Measurements from ENCODE around the gene DCLK1.

DCLK1 gene

GRCh38 chr13:35856084-35856483 is 275.1 kb downstream of the DCLK1 start:
- Mint-ChIP-seq H3K27me3 (peaks cover 28% of the 10 kb centered on the region), H3K36me3 (no peaks in the 10 kb centered on the region), H3K27ac (no peak overlapping the region), H3K9me3 (peaks cover 10% of the 10 kb centered on the region), H3K4me1 (no peaks in the 10 kb centered on the region), H3K4me3 (no peak overlapping the region)

GRCh38 chr13:35855531-35856019 is 275.6 kb downstream of the DCLK1 start:
- no peaks in the 10 kb centered on the region for H3K36me3 Mint-ChIP-seq
- H3K4me1 Mint-ChIP-seq: no peaks in the 10 kb centered on the region
- H3K27me3 Mint-ChIP-seq: peaks cover 28% of the 10 kb centered on the region
- no peak overlapping the region for H3K4me3 Mint-ChIP-seq
- H3K9me3 Mint-ChIP-seq: peaks cover 12% of the 10 kb centered on the region
- no peak overlapping the region for H3K27ac Mint-ChIP-seq

DNA sequence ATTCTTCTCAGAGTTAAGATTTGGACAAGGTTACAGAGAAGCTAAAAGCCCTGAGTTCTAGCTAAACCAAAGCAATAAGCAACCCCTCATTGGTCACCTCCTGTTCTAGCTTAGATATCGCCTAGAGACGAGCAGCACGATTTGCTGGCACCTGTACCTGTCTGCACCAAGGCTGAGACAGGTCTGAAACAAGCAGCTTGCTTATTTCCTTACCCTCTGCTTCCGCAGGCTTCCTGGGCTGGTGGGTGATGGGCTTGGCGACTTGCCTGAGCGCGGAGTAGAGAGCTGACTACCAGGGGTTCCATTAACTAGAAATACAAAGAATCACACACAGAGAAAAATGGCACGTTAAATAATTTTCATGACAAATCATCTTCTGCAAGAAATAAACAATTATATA is 276.9 kb downstream of the DCLK1 start:
- no peaks in the 10 kb centered on the region for H3K4me1 Mint-ChIP-seq
- peaks cover 26% of the 10 kb centered on the region for H3K27me3 Mint-ChIP-seq

DNA sequence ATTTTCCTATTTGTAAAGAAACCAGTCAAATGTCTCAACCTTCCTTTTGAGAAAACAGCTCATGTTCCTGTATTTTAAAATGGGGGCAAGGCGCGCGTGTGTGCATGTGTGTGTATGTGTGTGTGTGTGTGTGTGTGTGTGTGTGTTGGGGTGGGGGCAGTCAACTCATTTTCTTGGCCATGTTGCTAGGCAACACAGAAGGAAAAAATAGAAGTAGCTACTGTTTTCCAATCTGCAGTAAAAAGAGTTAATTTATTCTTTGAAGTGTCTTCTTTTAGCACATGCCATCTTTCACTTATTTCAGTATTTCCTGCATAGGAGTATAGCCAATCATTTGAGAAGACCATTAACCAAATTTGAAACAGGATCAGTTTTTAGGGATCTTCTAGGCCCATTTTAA is 279.3 kb downstream of the DCLK1 start:
- no peak overlapping the region for H3K27ac Mint-ChIP-seq
- H3K4me1 Mint-ChIP-seq: no peaks in the 10 kb centered on the region
- no peaks in the 10 kb centered on the region for H3K36me3 Mint-ChIP-seq
- peaks cover 18% of the 10 kb centered on the region for H3K27me3 Mint-ChIP-seq
- H3K4me3 Mint-ChIP-seq: no peak overlapping the region
- H3K9me3 Mint-ChIP-seq: peaks cover 5% of the 10 kb centered on the region

More for the DNA sequence above, 276.9 kb downstream of the DCLK1 start:
- Mint-ChIP-seq H3K36me3 (no peaks in the 10 kb centered on the region), H3K4me3 (no peak overlapping the region), H3K9me3 (peaks cover 12% of the 10 kb centered on the region), H3K27ac (no peak overlapping the region)

DNA sequence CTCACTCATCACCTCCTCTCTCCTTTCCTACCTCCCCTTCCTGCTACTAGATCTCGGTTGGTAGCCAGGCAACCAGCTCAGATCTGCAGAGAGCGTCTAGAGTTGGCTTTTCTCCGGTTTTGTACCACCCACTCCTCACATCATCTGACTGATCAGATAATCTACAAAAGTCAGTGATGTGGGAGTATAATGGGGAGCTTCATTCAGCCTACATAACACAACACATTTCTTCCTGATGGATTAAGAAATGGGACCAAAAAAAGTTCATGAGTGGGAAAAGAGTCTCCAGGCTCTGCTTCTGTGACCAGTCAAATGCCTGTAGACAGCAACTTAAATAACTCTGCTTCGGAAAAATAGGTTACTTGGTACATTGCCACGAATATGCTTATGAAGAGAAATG is 279.8 kb downstream of the DCLK1 start:
- Mint-ChIP-seq H3K27me3 (peaks cover 16% of the 10 kb centered on the region), H3K4me3 (no peak overlapping the region), H3K36me3 (no peaks in the 10 kb centered on the region), H3K27ac (no peak overlapping the region), H3K9me3 (peaks cover 5% of the 10 kb centered on the region), H3K4me1 (no peaks in the 10 kb centered on the region)

DNA sequence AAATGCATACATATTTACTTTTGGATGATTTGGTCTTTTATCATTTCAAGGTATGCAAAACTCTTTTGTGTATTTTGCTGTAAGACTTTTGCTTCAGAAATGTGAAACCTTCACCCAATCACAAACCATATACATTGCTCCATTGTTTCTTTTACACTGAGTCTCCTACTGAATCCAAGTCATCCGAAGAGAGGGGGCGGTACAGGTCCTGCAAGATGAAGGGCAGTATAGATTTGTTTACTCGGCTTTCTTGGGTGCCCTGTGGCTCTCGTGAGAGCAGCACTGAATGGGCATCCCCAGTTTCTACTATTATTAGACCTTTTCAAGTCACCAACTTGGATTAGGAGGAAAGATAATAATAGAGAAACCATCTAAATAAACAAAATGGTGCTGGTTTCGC is 280.6 kb downstream of the DCLK1 start:
- H3K4me3 Mint-ChIP-seq: no peak overlapping the region
- H3K27ac Mint-ChIP-seq: no peak overlapping the region
- H3K9me3 Mint-ChIP-seq: peaks cover 5% of the 10 kb centered on the region
- H3K4me1 Mint-ChIP-seq: no peaks in the 10 kb centered on the region
- H3K27me3 Mint-ChIP-seq: peaks cover 11% of the 10 kb centered on the region
- no peaks in the 10 kb centered on the region for H3K36me3 Mint-ChIP-seq

GRCh38 chr13:35849256-35849644 is 281.9 kb downstream of the DCLK1 start:
- Mint-ChIP-seq H3K27ac (no peak overlapping the region), H3K9me3 (peaks cover 5% of the 10 kb centered on the region), H3K4me3 (no peak overlapping the region), H3K36me3 (no peaks in the 10 kb centered on the region), H3K4me1 (no peaks in the 10 kb centered on the region), H3K27me3 (peaks cover 3% of the 10 kb centered on the region)

DNA sequence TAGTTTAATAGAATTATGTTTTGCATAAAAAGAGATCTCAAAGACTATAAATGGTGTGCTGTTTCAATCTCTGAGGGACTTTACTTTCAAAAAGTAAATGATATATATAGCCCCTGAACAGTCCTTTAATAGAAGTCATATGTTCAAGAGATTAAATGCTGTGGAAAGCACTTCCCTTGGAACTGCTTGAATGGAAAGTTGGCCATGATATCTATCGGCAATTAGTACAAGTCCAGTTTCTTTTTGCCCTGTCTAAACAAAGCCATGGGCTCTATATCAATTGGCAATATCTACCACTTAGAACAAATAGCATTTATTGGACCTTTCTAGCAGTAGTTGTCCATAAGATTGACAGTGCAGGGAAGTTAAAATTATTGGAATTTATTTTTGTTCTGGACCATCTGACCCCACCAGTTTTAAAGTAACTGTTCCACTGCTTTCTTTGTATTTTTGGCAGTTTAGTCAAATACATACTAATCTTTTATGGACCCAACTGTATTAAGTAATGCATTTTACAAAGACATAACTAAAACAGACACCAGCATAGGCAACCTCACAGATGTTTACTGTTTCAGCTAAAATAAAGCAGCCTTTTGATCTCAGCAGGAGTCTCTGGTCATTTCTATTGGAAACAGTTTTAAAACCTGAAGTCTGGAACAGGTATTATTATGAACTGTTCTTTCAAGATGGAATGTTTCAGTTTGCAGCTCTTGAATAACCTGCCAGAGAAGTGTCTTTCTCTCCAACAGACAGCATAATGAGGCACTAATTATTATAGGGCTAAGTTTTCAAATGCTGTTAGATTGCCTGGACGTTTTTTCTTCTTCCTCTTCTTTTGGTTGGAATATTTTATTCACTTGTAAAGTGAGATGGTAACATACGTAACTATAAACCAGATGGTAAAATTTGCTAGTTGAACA is 282.6 kb downstream of the DCLK1 start:
- Mint-ChIP-seq H3K27me3 (peaks cover 1% of the 10 kb centered on the region), H3K4me3 (no peak overlapping the region), H3K9me3 (peaks cover 5% of the 10 kb centered on the region), H3K4me1 (no peaks in the 10 kb centered on the region), H3K27ac (no peak overlapping the region), H3K36me3 (no peaks in the 10 kb centered on the region)

DNA sequence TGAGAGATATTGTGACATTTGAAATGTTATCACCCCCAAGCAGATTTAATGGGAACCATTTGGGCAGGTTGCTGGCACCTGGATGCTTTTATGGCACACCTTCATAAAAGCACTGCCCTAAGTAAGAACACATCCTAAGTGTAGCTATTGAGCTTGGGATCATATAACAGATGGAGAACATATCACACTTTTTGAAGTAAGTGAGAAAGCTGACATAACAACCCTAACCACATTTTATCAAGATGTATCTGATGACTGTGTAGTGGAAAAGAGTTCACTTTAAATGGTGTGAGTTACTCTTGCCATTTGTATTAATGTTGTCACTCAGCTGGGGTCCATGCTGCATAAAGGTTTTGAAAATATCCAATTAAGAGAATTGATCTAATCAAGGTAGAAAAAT is 287.9 kb downstream of the DCLK1 start:
- Mint-ChIP-seq H3K36me3 (no peaks in the 10 kb centered on the region), H3K4me3 (no peak overlapping the region)

DNA sequence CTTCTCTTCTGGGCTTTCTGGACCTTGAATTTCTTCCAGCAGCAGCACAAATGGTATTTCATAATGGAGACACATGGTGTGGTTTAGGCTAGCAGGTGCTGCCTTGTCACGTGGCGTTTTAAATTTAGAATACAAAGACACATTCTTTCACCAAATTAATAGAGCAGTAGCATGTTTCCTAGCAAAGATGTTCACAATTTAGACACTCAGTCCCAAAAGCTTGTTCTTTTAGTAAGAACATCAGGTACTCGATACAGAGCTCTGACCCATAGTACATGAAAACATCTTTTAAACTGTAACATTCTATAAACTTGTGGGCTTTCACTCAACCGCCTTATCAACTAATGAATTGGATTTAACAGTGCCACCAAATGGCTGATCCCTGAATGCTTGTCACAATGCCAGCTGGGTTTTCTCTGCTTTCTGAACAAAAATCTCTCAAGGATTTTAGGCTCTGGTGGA is 290.1 kb downstream of the DCLK1 start:
- no peak overlapping the region for H3K27ac Mint-ChIP-seq
- no peaks in the 10 kb centered on the region for H3K4me1 Mint-ChIP-seq
- peaks cover 1% of the 10 kb centered on the region for H3K27me3 Mint-ChIP-seq
- no peak overlapping the region for H3K4me3 Mint-ChIP-seq
- H3K36me3 Mint-ChIP-seq: no peaks in the 10 kb centered on the region
- H3K9me3 Mint-ChIP-seq: peaks cover under 1% of the 10 kb centered on the region

More for the DNA sequence above, 287.9 kb downstream of the DCLK1 start:
- H3K9me3 Mint-ChIP-seq: no peaks in the 10 kb centered on the region
- H3K27ac Mint-ChIP-seq: no peak overlapping the region
- no peaks in the 10 kb centered on the region for H3K27me3 Mint-ChIP-seq
- no peaks in the 10 kb centered on the region for H3K4me1 Mint-ChIP-seq

DNA sequence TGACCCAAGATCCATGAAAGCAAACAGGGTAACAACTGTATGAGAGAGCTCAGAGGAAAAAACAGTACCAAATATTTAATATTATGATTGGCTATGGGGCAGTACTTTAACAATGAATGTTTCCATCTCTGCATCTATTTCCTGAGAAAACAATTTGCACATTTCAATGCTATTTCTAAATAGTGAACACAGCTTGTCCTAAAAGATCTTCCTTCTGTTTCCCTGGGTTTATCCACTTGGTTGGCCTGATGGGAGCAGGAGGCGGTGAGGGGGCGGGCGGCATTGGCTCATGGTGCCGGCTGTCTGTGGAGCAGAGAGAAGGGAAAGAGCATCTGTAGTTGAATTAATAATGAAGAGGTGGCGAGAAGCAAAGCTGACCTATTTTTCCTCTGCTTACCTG is 291.4 kb downstream of the DCLK1 start:
- Mint-ChIP-seq H3K4me3 (no peak overlapping the region), H3K4me1 (no peaks in the 10 kb centered on the region), H3K36me3 (no peaks in the 10 kb centered on the region), H3K27ac (no peak overlapping the region), H3K9me3 (peaks cover 5% of the 10 kb centered on the region), H3K27me3 (peaks cover 1% of the 10 kb centered on the region)

GRCh38 chr13:35838356-35838755 is 292.8 kb downstream of the DCLK1 start:
- H3K4me1 Mint-ChIP-seq: no peaks in the 10 kb centered on the region
- H3K4me3 Mint-ChIP-seq: no peak overlapping the region
- peaks cover 1% of the 10 kb centered on the region for H3K27me3 Mint-ChIP-seq
- H3K27ac Mint-ChIP-seq: no peak overlapping the region
- peaks cover 5% of the 10 kb centered on the region for H3K9me3 Mint-ChIP-seq
- no peaks in the 10 kb centered on the region for H3K36me3 Mint-ChIP-seq

DNA sequence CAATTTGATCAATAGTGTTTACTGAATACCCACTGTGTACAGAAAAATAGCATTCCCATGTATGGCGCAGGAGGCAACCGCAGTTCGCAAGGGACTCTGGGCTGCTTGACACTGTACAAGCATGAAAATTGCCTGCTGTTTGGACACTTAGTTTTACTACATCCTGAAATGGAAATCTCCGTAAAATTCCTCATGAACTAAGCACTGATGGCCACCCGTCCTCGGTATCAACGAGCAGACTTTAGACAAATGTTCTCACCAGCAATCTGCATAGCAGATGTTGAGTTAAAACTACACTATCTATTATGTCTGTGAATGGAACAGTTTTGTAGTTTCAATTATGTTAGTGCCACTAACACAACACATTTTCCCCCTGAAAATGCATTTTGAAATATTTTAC is 294.7 kb downstream of the DCLK1 start:
- Mint-ChIP-seq H3K9me3 (peaks cover 5% of the 10 kb centered on the region), H3K27me3 (peaks cover 1% of the 10 kb centered on the region), H3K27ac (no peak overlapping the region), H3K4me1 (no peaks in the 10 kb centered on the region), H3K4me3 (no peak overlapping the region), H3K36me3 (no peaks in the 10 kb centered on the region)

- peaks cover 1% of the 10 kb centered on the region for H3K27me3 Mint-ChIP-seq
- H3K4me3 Mint-ChIP-seq: no peak overlapping the region
- H3K9me3 Mint-ChIP-seq: peaks cover 5% of the 10 kb centered on the region
- H3K27ac Mint-ChIP-seq: no peak overlapping the region
- no peaks in the 10 kb centered on the region for H3K36me3 Mint-ChIP-seq
- no peaks in the 10 kb centered on the region for H3K4me1 Mint-ChIP-seq
These were observed 295.2 kb downstream of the DCLK1 start for GRCh38 chr13:35835989-35836388.

- no peak overlapping the region for H3K27ac Mint-ChIP-seq
- peaks cover 5% of the 10 kb centered on the region for H3K9me3 Mint-ChIP-seq
- no peaks in the 10 kb centered on the region for H3K4me1 Mint-ChIP-seq
- H3K27me3 Mint-ChIP-seq: peaks cover 1% of the 10 kb centered on the region
- H3K4me3 Mint-ChIP-seq: no peak overlapping the region
- no peaks in the 10 kb centered on the region for H3K36me3 Mint-ChIP-seq
These were observed 297.4 kb downstream of the DCLK1 start for GRCh38 chr13:35833608-35834275.

GRCh38 chr13:35833031-35833430 is 298.2 kb downstream of the DCLK1 start:
- Mint-ChIP-seq H3K36me3 (no peaks in the 10 kb centered on the region), H3K27me3 (peaks cover 1% of the 10 kb centered on the region), H3K4me3 (no peak overlapping the region), H3K4me1 (no peaks in the 10 kb centered on the region), H3K9me3 (peaks cover 5% of the 10 kb centered on the region), H3K27ac (no peak overlapping the region)
